ENCODE results near the gene ZNF208.
"Not testable (repeated sequence)": the region's sequence is repeated elsewhere in the genome, so short reads cannot be mapped to it uniquely, and the experiment has no call there.

ZNF208 gene

GRCh38 chr19:21884786-21885185 is 126.0 kb downstream of the ZNF208 start:
- DNase-seq (ENCODE audit: low spot score), result not testable (repeated sequence)

GRCh38 chr19:21883516-21883915 is 127.2 kb downstream of the ZNF208 start:
- no peak for DNase-seq (ENCODE audit: low spot score)
